DLD1 (cell line): Measurements from ENCODE around the gene DGKB.

ENCODE experiments used
- in situ Hi-C: cut with HindIII; loops from 2 replicates; pipeline ENCODE4 v1.10.0; 2017; ENCODE audit warnings: low sequenced_read_pairs

The DGKB gene

DNA sequence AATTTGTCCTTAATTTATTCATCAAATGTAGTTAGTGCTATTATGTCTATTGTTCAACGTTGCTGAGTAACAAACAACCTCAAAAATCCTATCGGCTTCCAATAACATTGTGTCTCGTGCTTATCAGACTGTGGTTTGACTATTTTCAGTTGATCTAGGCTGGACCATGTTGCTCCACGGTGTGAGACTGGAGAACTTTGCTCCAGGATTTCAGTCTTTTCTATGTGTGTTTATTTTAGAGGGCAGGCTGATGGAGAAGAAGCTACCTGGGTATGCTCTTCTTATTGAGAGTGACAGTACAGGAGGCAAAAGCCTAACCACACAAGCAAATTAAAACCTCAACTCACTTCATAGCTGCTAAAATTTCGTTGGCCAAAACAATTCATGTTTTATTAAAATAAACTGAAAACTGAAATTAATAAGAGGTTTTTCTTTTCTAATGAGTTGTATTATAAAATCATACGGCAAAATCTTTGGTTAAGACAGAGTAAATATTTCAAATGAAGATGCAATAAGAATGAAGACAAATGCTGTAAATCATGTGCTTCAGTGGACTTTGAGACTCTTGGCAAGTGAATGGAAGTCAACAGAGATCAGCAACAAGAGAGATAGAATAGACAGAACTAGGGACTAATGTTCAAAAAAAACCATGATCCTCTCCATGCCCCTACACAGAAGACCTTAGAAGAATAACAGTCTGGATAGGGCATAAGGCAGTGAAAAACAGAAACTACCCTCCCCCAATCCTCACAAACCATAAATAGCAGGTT lies 495.1 kb downstream of the DGKB start:
- in situ Hi-C loops: no loop called here

DNA sequence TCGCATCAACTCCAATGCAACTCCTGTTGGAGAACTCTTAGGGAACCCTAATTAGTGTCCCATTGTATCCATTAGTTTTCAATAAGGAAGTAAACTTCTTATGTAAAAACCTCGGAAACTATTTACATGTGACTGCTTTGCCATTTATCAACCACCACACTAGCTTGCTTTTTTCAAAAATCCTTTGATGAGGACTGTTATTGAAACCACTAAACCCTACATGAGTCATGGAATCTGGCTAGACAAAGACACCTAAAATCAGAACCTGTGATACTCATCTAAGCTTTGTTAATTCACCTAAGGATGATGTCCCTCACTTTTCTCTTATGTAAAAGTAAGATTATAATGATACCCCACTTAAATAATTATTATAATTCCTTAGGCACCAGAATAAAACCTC lies 499.0 kb downstream of the DGKB start:
- in situ Hi-C loops: no loop called here

DNA sequence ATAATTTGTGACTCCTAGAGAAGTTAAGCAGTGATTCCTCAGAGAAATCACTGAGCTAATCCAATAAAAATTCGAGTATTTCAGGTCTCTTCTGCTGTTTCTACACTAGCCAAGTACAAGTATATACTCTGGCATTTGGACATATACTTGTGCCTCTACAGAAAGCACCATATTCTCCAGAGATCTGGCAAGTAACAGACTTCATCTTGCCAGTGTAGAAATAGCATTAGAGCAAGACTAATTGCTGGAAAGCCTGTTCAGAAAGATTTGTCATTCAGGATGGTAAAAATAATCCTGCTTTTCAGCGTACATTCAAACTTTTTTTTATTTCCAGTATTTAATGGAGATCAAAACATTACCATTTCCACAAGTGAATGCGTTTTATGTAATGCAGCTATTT lies 502.3 kb downstream of the DGKB start:
- in situ Hi-C loops: no loop called here

DNA sequence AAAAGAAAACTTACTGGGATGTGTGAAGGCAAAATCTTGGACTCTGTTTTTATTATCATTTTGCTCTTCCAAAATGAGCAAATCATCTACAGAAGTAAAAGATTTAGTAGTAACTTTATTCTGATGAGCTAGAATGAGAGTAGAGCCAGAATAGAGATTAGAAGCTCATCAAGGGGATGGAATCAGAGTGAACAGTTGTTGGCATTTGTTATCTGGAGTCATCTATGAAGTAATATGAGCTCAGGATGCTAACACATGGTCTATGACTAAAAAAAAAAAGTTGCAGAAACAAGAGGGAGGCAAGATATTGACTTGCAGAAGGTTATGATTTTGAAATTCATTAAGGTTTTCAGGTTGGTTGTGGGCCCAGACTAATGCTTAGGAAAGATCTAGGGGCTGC lies 504.0 kb downstream of the DGKB start:
- in situ Hi-C loops: no loop called here

DNA sequence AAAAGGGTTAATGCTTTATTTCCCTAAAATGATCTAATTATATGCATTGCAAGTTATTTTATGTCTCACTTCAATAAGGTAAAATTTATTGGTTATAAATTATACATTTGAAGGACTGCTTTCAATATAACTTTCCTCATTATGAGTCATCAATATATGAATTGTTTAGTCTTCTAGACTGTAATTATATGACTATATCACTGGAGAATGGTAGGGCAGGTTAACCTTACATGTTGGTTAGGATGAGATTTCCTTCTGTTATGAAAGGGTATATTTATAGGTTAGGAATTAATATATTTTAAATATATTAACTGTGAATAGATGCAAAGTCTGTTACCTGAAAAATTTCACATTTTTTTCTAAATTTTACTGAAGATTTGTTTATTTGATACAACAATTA lies 506.7 kb downstream of the DGKB start:
- in situ Hi-C loops: no loop called here

DNA sequence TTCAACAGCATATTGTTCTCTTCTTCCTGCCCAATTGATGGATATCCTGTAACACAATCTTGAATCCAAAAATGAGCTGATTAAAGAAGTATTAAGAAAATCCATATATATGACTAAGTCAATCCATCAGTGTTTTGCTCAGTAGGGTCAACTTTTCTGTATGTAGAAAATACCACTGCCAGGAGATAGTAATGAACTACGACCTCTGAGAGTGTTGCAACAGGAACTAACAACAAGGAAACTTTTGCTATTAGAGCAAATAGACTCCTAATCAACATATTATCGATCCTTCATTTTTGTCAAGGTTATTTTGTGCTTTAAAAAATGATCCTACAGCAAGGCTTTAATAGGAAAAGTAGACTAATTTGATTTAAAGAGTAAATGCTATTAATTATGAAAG lies 507.8 kb downstream of the DGKB start:
- in situ Hi-C loops: no loop called here

DNA sequence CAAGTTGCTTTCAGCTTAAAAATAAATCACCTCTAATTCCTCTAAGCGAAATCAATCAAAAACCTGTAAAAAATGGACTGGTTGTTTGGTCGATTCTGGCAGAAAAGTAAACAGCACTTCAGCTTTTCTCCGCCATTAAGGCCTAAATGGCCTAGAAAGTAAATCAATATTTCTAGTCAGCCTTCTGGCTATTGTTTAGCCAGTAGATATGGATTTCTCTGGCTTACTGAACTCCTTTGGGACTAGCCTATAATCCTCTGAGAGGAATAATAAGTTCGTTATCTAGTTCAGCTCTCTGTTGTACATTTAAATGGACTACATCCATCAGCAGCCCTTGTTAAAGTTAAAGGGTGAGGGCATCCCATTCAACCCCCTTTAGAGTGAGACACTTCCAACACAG lies 513.0 kb downstream of the DGKB start:
- in situ Hi-C loops: no loop called here

DNA sequence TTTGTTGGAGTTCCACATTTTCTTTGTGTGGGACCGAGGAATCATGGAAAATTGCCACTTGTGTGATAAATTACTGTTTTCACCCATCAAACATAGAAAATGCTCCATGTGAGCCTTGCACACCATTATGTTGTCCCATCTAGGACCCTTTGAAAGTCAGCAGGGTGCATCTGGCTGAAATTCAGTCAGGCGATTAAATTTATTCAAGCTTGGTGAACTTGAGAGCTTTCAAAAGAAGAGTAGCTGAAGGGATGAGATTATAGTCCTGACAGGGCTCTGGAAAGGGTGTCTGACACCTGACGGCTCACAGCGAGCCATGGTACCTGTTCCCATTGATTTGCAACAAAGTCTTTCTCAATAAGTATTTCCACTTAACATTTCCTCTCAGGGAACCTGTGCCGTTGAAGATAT lies 513.4 kb downstream of the DGKB start:
- in situ Hi-C loops: no loop called here

DNA sequence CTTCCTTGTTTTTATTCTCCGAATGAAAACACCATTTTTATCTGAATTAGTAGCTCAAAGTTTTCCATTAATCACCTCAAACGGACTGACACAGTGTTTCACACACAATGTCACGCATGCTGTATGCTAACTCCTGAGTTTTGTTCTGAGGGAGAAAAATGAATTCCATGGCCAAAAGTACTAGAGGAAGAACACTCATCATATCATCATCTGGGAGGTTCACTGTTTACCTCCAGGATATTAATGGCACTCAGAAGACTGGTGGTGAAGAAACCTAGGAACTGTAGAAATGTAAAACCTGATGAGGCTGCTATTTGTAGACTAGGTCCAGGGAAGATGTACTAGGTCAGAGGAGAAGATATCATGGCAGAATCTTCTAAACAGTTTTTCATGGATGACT lies 517.5 kb downstream of the DGKB start:
- in situ Hi-C loops: no loop called here

DNA sequence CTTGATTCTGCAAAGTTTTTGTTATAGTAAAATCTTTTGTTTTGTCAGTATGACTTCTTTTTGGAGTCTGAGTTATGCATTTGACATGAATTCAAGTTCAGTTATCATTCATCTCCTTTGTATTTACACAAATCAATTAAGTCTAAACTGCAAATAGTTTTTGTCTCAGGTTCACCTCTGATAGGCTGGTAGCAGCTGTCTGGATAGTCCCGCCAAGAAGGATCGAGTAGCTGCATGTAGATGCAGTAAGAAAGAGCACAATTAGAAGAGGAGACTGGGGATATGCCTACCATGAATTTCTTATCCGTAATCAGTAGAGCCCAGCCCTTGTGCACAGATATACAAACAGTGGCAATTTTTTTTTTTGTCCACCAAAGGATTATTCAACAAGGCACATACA lies 520.6 kb downstream of the DGKB start:
- in situ Hi-C loops: no loop called here

DNA sequence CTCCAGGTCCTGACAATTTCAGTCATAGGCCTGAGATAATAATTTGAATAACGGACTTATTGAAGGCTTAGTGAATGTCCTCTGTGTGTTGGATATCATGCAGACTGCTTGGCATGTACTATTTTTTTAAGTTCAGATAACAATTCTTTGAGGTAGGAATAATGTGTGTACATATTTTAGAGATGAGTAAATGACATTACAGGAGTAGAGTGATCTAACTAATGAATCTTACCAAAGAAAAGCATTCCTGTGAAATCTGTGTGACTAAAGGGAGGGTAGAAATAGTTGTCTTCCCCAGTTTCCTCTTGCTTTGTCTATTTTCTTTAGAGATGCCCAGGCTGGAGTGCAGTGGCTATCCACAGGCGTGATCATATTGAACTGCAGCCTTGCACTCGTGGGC lies 521.2 kb downstream of the DGKB start:
- in situ Hi-C loops: no loop called here

DNA sequence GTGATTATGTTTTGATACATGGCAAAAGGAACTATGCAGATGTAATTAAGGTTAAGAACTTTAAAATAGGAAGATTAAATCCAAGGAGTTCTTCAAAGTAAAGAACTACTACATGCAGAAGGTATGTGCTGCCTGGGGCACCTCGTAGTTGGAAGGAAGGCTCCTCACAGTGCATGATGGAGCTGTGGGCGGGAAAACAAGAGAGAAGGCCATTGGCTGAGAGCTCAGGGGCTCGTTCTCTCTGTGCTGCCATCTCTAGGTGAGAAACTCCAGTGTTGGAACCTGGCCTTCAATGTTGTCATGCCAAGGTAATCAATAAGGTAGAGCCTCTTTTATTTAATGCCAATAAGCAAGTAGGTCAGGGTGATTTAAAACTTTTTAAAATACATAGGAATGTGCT lies 521.7 kb downstream of the DGKB start:
- in situ Hi-C loops: no loop called here

DNA sequence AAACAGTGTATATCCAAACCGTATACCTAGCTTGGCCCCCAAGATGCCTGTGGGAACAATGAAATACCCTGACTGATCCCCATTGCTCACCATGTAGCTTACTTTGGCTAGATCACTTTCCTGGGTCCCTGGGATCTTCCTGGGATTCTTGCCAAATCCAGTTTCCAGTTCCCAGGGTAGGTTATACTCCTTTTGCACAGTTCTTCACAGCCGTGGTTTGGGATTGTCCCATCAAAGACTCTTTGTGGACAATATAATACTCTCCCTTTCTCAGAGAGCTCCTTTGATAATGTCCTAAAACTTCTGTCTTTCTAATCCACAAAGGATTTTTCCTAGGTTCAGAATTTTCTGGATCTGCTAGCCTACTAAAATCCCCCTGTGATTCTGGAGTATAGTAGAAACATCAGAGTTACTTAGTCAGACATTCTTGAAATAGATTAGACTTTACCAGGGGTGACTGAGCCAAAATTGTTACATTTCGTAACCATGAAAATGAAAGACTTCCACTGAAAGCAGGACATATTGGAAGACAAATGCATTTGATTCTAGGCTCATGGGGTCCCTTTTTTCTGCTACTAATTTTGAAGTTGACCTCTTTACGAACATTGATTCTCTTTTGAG lies 524.8 kb downstream of the DGKB start:
- in situ Hi-C loops: no loop called here

DNA sequence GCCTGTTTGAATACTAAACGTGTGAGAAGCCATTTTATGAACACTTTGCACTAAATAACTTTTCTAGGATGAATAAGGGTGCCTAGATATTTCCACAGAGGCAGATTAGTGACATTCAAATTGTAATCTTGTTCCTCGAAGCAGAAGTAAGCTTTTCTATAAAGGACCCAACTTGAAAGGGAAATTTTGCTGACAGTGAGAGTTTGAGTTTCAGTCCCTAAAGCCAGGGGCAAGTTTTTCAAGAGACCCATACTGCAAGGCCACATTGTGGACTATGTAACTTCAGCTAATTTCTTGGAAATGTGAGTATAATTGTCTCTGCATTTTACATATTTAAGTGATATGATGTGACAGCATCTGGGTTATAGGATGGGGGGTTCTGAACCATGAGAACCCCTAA lies 525.8 kb downstream of the DGKB start:
- in situ Hi-C loops: no loop called here

DNA sequence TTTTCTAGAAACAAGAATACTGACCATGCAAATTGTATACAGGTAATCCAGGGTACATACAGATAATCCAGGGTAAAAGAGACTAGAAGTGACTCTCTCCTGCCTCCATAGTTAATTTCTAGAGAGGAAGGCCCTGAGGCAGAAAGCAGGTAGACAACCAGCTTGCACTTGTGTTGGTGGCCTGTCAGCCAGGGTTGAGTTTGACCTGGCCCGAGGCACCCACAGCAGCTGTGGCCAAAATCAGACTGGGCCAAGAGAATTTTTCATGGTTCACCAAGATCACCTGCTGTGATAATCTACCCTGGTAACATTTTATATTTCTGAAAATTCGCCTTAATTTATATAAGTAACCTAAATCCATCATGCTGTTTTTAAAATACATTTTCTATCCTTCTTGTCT lies 526.6 kb downstream of the DGKB start:
- in situ Hi-C loops: no loop called here

DNA sequence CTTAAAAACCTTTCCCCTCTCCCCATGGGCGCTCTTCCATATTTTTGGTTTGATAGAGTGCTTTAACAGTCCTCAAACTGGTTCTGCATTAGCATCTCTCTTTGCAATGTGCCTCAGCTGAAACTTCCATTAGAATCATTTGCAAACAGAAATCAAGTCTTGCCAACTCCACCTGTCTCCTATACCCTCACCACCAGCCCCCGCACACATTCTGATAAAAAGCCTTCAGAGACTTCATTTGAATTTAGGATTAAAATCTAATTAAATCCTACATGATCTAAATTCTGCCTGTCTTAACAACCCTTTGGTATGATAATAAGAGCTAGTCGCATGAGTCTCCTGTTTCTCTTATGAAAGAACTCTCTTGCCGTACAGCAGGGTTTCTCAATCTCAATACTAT lies 528.2 kb downstream of the DGKB start:
- in situ Hi-C loops: no loop called here

DNA sequence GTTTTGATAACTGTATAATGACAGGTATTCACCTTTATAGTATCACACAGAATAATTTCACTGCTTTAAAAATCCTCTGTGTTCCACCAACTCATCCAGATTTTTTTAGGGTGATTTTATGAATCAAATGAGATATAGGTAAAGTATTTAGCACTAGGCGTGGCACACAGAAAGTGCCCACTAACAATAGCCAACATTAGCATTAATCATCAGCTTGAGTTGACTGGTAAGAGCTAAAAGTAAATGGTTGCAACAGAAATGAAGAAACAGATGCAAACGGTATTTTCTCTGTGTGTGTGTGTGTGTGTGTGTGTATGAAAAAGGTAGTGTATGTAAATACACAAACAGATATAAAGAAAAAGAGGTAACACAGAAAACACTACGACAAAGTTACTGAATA lies 534.3 kb downstream of the DGKB start:
- in situ Hi-C loops: no loop called here

DNA sequence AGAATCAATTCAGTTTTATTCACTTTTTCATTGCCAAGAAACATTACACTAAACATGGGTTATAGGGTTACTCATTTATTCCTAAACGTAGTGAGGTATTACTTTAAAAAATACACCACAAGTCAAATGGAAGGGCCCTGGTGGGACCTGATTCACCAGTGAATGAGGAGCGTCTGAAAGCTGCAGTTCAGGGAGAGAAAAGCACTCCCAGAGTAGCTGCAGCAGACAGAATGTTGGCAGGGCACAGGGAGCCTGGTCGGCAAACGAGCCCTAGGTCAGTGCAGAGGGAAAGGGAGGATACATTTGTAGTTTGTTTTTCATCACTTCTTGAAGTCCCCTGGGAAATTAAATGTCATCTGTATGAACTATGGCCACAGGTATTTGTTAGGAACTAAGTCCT lies 551.4 kb downstream of the DGKB start:
- in situ Hi-C loops: no loop called here

DNA sequence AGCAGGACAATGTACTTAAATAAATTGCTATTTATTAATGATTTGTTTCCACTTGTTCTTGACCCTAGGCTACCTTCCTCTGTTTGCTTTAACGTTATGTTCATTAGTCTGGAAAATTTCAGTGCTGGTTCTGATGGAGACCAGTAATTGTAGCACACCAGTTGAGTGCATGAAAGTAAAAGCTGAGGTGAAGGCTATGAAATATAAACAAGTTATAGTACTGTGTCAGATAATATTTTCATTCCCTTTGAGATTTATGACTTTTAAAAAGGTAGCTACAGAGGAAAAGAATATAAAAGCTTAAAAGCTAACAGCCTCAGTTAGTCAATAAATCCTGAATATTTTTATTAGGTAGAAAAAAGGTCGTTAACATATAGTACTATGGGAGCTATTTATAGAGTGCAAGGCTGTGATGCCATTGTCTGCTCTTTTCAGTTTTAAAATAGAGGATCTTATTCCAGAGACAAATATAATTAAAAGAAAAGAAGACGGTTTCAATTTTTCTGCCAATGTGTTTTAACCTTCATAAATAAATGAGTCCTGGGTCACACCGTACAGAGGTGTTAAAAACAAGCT lies 561.3 kb downstream of the DGKB start:
- in situ Hi-C loops: no loop called here

DNA sequence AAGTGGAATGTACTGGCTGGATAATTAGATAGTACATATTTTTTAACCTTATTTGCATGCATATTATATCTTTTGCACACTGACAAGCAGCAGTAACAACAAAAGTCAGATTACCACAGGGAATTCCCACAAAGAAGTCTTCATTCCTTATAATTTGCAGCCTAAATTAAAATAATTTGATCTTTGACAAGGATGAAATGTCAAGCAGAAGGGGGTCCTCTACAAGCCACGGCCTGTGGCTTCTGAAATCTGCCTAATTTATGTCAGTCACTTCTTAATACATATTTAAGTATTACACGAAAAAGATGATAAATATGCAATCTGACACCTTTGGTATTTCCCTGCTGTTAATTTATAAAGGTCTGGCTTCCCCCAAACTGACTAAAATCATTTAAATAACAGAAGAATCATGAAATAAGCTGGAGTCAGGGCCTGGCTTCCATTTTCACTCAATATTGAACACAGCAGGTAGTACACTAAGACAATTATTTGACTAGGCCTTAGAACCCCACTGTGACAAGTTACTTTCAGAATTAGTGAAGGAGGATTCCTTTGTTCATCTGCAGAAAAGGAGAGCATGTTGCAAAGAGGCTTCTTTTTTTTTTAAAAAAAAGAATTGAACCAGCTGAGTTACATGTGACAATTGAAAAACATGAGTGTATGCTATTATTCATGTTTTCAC lies 562.0 kb downstream of the DGKB start:
- in situ Hi-C loops: no loop called here

DNA sequence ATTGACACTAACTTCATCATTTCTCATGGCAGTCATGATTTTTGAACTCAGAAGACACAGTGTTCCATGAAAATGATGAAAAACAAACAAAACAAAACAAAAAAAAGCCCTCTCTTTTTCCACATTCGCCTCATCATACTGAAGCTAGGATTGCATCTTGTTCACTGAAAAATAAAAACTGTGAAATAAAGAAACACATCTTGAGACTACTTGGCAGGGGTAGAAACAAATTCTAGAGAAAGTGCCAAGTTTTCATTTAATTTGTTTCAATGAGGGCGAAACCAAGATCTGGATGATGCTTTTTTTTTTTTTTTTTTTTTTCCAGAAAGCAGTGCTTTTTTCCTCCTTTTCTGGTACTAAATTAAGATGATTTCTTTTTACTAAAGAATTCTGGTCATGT lies 562.7 kb downstream of the DGKB start:
- in situ Hi-C loops: no loop called here

DNA sequence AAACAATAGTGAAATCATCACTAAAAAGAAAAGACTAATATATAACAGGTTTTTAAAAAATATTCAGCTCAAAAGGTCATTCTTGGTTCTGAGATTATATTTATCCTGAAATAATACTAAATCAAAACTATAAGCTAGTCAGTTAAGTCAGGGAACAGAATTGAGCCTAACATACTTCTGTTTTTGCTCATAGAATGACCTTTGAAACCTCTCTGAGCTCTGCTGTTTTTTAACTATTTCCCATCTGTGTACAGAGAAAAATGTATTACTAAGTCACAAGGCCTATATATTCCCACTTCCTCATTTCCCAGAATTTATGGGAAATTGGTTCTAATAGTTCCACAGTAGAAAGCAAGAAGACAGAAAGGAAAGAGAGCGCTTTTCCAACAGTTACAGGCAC lies 566.3 kb downstream of the DGKB start:
- in situ Hi-C loops: no loop called here
